ENCODE measurements around the gene PSAPL1. TPM values are rescaled to one million over a fixed set of nuclear protein-coding genes. Genes with fewer than 3 reads are reported as not detected.
"Not testable (repeated sequence)": the region's sequence is repeated elsewhere in the genome, so short reads cannot be mapped to it uniquely, and the experiment has no call there.

Gene PSAPL1
- total and polyA plus RNA-seq, 5 donors from 2014 or later: not detected

DNA sequence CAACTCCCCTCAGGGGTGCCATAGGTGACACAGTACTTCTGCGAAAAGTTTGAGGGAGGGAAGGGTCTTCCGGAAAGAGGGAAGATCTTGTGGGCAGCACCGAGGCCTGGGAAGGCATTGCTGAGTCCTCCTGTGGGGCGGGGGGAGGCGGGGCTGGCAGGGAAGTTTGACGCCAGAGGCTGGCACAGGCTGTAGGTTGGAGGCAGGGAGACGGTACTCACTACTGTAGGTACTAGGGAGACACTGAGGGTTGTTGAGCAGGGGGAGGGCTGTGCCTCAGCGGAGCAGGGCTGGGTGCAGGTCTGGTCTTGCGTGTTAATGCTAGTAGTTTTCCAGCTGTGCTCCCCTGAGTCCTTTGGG, 23.3 kb upstream of the PSAPL1 start:
- no peak for ATAC-seq (ENCODE audit: low read depth in 2 of 2)
- no peak overlapping the region for H3K4me3 ChIP-seq (ENCODE audit: low read depth, low read length)
- no peaks in the 10 kb centered on the region for H3K9me3 ChIP-seq (ENCODE audit: control insufficient read depth in 2 of 2, low read length in 2 of 2)
- no peaks in the 10 kb centered on the region for H3K27me3 ChIP-seq (ENCODE audit: control insufficient read depth, insufficient read depth, low read length)
- H3K27me3 Mint-ChIP-seq: no peaks in the 10 kb centered on the region
- H3K36me3 Mint-ChIP-seq: no peaks in the 10 kb centered on the region
- no peak overlapping the region for H3K27ac Mint-ChIP-seq
- no peaks in the 10 kb centered on the region for H3K9me3 Mint-ChIP-seq
- H3K27ac ChIP-seq (ENCODE audit: insufficient read depth, low read length, poor library complexity, severe bottlenecking): no peak overlapping the region
- no peaks in the 10 kb centered on the region for H3K4me1 ChIP-seq (ENCODE audit: control insufficient read depth, insufficient read depth, low read length, poor library complexity, severe bottlenecking)
- H3K36me3 ChIP-seq (ENCODE audit: control insufficient read depth, insufficient read depth, low read length): no peaks in the 10 kb centered on the region
- DNase-seq: no peak
- H3K4me3 Mint-ChIP-seq: no peak overlapping the region
- H3K4me1 Mint-ChIP-seq: no peaks in the 10 kb centered on the region

DNA sequence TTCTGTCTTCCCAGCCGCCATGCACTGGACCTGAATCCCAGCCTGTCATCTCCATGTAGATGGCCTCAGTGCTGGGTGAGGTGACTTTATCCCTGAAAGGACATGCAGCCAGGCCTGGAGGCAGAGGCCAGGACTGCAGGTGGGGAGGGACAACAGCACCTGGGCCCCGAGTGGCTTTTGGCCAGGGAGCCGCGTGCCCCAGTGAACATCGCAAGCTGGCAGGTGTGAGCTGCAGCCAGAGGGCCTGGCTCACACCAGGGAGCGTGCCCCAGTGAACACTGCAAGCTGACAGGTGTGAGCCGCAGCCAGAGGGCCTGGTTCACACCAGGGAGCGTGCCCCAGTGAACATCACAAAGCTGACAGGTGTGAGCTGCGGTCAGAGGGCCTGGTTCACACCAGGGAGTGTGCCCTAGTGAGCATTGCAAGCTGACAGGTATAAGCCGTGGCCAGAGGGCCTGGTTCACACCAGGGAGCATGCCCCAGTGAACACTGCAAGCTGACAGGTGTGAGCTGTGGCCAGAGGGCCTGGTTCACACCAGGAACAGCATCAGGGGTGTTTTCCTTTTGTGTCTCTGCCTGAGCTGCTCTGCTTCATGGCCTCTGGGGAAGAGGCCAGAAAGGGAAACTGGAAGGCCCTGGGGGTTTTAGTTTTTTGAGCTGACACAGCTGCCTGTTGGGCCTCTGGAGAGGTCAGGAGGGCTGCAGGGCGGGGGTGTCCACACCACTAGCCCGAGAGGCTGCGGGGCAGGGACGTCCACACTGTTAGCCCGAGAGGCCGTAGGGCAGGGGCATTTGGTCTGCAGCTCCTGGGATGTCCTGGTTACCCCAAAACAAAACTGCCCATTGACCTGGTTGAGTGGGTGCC, 22.7 kb upstream of the PSAPL1 start:
- Mint-ChIP-seq H3K27ac (no peak overlapping the region), H3K4me1 (no peaks in the 10 kb centered on the region), H3K36me3 (no peaks in the 10 kb centered on the region), H3K9me3 (no peaks in the 10 kb centered on the region), H3K4me3 (no peak overlapping the region), H3K27me3 (no peaks in the 10 kb centered on the region)
- Histone ChIP-seq H3K4me1 (ENCODE audit: control insufficient read depth, insufficient read depth, low read length, poor library complexity, severe bottlenecking) (no peaks in the 10 kb centered on the region), H3K4me3 (ENCODE audit: low read depth, low read length) (no peak overlapping the region), H3K27me3 (ENCODE audit: control insufficient read depth, insufficient read depth, low read length) (no peaks in the 10 kb centered on the region), H3K36me3 (ENCODE audit: control insufficient read depth, insufficient read depth, low read length) (no peaks in the 10 kb centered on the region), H3K9me3 (ENCODE audit: control insufficient read depth in 2 of 2, low read length in 2 of 2) (no peaks in the 10 kb centered on the region), H3K27ac (ENCODE audit: insufficient read depth, low read length, poor library complexity, severe bottlenecking) (no peak overlapping the region)
- DNase-seq (no peak), ATAC-seq (ENCODE audit: low read depth in 2 of 2) (no peak)

DNA sequence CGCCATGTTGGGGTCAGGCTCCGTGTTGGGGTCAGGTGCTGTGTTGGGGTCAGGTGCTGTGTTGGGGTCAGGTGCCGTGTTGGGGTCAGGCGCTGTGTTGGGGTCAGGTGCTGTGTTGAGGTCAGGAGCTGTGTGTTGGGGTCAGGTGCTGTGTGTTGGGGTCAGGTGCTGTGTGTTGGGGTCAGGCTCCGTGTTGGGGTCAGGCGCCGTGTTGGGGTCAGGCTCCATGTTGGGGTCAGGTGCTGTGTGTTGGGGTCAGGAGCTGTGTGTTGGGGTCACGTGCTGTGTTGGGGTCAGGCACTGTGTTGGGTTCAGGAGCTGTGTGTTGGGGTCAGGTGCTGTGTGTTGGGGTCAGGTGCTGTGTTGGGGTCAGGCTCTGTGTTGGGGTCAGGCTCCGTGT, 18.1 kb upstream of the PSAPL1 start:
- not testable (repeated sequence) for H3K4me3 Mint-ChIP-seq; H3K9me3 ChIP-seq (ENCODE audit: control insufficient read depth in 2 of 2, low read length in 2 of 2); H3K4me1 Mint-ChIP-seq; H3K27ac ChIP-seq (ENCODE audit: insufficient read depth, low read length, poor library complexity, severe bottlenecking); DNase-seq; H3K4me3 ChIP-seq (ENCODE audit: low read depth, low read length); ATAC-seq (ENCODE audit: low read depth in 2 of 2); H3K4me1 ChIP-seq (ENCODE audit: control insufficient read depth, insufficient read depth, low read length, poor library complexity, severe bottlenecking); H3K27ac Mint-ChIP-seq; H3K36me3 ChIP-seq (ENCODE audit: control insufficient read depth, insufficient read depth, low read length); H3K27me3 ChIP-seq (ENCODE audit: control insufficient read depth, insufficient read depth, low read length); H3K9me3 Mint-ChIP-seq; H3K36me3 Mint-ChIP-seq; H3K27me3 Mint-ChIP-seq

DNA sequence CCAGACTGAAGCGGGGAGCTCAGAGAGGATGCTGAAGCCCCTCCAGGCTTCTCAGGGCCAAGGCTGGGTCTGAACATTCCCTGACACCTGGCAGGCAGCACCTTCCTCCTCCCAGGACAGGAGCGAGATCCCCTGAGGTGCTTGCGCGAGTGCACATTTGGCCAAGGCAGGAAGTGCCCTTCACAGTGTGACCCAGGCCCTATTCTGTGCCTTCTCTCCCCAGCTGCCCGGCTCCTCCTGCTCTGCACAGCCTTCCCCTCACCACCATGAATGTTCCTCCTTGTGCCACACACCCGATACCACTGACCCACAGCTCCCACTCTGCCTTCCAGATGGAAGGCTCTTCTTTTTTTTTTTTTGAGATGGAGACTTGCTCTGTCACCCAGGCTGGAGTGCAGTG, 17.1 kb upstream of the PSAPL1 start:
- H3K9me3 Mint-ChIP-seq: peaks cover 0 to 8% (median 0%) of the 10 kb centered on the region in 7 donors
- no peak overlapping the region for H3K27ac ChIP-seq (ENCODE audit: insufficient read depth, low read length, poor library complexity, severe bottlenecking)
- H3K27me3 ChIP-seq (ENCODE audit: control insufficient read depth, insufficient read depth, low read length): no peaks in the 10 kb centered on the region
- no peaks in the 10 kb centered on the region for H3K4me1 ChIP-seq (ENCODE audit: control insufficient read depth, insufficient read depth, low read length, poor library complexity, severe bottlenecking)
- ATAC-seq (ENCODE audit: low read depth in 2 of 2): no peak
- H3K27me3 Mint-ChIP-seq: no peaks in the 10 kb centered on the region
- no peaks in the 10 kb centered on the region for H3K4me1 Mint-ChIP-seq
- DNase-seq: no peak
- no peak overlapping the region for H3K4me3 Mint-ChIP-seq
- H3K27ac Mint-ChIP-seq: no peak overlapping the region
- H3K4me3 ChIP-seq (ENCODE audit: low read depth, low read length): no peak overlapping the region
- no peaks in the 10 kb centered on the region for H3K36me3 Mint-ChIP-seq
- no peaks in the 10 kb centered on the region for H3K36me3 ChIP-seq (ENCODE audit: control insufficient read depth, insufficient read depth, low read length)
- H3K9me3 ChIP-seq (ENCODE audit: control insufficient read depth in 2 of 2, low read length in 2 of 2): no peaks in the 10 kb centered on the region

DNA sequence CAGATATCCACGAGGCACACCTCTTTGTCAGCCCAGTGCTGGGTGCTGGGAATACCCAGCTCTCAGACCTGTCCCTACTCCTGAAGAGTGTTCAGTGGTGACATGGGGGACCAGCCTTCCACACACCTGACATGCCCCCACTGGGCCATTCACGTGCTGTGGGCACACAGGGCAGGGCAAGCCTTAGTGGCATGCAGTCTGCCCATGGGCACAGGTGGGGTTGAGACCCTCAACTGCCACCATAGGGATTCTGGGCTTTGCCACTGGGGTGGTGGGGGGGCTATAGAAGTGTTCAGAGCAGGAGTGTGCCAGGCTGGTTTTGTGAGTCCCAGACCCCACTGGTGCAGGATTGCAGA, 16.7 kb upstream of the PSAPL1 start:
- Mint-ChIP-seq H3K36me3 (no peaks in the 10 kb centered on the region), H3K4me1 (no peaks in the 10 kb centered on the region), H3K27me3 (no peaks in the 10 kb centered on the region), H3K9me3 (peaks cover 0 to 8% (median 0%) of the 10 kb centered on the region in 7 donors), H3K27ac (no peak overlapping the region), H3K4me3 (no peak overlapping the region)
- DNase-seq (no peak), ATAC-seq (ENCODE audit: low read depth in 2 of 2) (no peak)
- H3K27ac ChIP-seq (ENCODE audit: insufficient read depth, low read length, poor library complexity, severe bottlenecking): no peak overlapping the region
- H3K36me3 ChIP-seq (ENCODE audit: control insufficient read depth, insufficient read depth, low read length): no peaks in the 10 kb centered on the region
- no peak overlapping the region for H3K4me3 ChIP-seq (ENCODE audit: low read depth, low read length)
- no peaks in the 10 kb centered on the region for H3K27me3 ChIP-seq (ENCODE audit: control insufficient read depth, insufficient read depth, low read length)
- no peaks in the 10 kb centered on the region for H3K9me3 ChIP-seq (ENCODE audit: control insufficient read depth in 2 of 2, low read length in 2 of 2)
- no peaks in the 10 kb centered on the region for H3K4me1 ChIP-seq (ENCODE audit: control insufficient read depth, insufficient read depth, low read length, poor library complexity, severe bottlenecking)

DNA sequence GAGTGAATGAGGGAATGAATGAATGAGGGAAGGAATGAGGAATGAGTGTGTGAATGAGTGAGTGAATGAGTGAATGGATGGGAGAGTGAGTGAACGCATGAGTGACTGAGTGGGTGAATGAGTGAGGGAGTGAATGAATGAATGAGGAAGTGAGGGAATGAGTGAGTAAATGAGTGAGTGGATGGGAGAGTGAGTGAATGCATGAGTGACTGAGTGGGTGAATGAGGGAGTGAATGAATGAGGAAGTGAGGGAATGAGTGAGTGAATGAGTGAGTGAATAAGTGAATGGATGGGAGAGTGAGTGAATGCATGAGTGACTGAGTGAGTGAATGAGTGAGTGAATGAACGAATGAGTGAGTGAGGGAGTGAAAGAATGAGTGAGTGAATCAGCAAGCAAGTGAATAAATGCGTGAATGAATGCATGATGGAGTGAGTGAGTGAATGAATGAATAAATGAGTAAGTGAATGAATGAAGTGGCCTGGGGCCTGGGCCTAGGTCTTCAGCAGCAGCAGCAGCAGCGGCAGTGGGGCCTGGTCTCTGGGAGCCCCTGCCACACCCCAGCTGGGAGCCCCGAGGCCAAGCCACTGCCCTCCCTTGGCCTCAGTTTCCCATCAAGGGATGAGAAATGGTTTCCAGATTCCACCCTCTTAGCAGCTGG, 16.2 kb upstream of the PSAPL1 start:
- Mint-ChIP-seq H3K36me3 (no peaks in the 10 kb centered on the region), H3K27ac (no peak overlapping the region), H3K4me1 (no peaks in the 10 kb centered on the region), H3K4me3 (no peak overlapping the region), H3K9me3 (peaks cover 0 to 8% (median 0%) of the 10 kb centered on the region in 7 donors), H3K27me3 (no peaks in the 10 kb centered on the region)
- no peak for DNase-seq
- Histone ChIP-seq H3K27me3 (ENCODE audit: control insufficient read depth, insufficient read depth, low read length) (no peaks in the 10 kb centered on the region), H3K27ac (ENCODE audit: insufficient read depth, low read length, poor library complexity, severe bottlenecking) (no peak overlapping the region), H3K9me3 (ENCODE audit: control insufficient read depth in 2 of 2, low read length in 2 of 2) (no peaks in the 10 kb centered on the region), H3K36me3 (ENCODE audit: control insufficient read depth, insufficient read depth, low read length) (no peaks in the 10 kb centered on the region), H3K4me1 (ENCODE audit: control insufficient read depth, insufficient read depth, low read length, poor library complexity, severe bottlenecking) (no peaks in the 10 kb centered on the region), H3K4me3 (ENCODE audit: low read depth, low read length) (no peak overlapping the region)
- ATAC-seq (ENCODE audit: low read depth in 2 of 2): no peak

DNA sequence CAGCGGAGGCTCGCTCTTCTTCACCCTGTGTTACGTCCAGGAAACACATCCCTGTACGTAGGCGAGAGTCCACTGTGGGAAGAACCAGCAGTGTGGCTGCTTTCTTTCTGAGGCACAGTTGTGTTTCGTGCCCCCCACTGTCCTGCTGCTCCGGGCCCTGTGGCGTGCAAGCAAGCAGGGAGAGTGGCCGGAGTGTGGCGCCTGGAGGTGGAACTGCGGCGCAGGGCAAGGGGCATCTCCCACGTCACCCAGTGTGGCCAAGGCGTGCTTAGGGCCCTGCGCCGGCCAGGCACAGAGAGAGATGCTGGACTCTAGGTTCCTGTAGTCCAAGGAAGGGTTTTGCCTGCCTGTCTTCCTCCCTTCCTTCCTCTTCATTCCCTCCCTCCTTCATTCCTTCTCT, 13.3 kb upstream of the PSAPL1 start:
- peaks cover 0 to 8% (median 0%) of the 10 kb centered on the region in 7 donors for H3K9me3 Mint-ChIP-seq
- no peaks in the 10 kb centered on the region for H3K36me3 Mint-ChIP-seq
- Histone ChIP-seq H3K4me1 (ENCODE audit: control insufficient read depth, insufficient read depth, low read length, poor library complexity, severe bottlenecking) (no peaks in the 10 kb centered on the region), H3K9me3 (ENCODE audit: control insufficient read depth in 2 of 2, low read length in 2 of 2) (no peaks in the 10 kb centered on the region), H3K27ac (ENCODE audit: insufficient read depth, low read length, poor library complexity, severe bottlenecking) (no peak overlapping the region), H3K27me3 (ENCODE audit: control insufficient read depth, insufficient read depth, low read length) (no peaks in the 10 kb centered on the region), H3K36me3 (ENCODE audit: control insufficient read depth, insufficient read depth, low read length) (no peaks in the 10 kb centered on the region), H3K4me3 (ENCODE audit: low read depth, low read length) (no peak overlapping the region)
- no peak for DNase-seq
- no peaks in the 10 kb centered on the region for H3K4me1 Mint-ChIP-seq
- H3K27me3 Mint-ChIP-seq: peaks cover 2% of the 10 kb centered on the region
- ATAC-seq (ENCODE audit: low read depth in 2 of 2): no peak
- no peak overlapping the region for H3K4me3 Mint-ChIP-seq
- H3K27ac Mint-ChIP-seq: no peak overlapping the region

DNA sequence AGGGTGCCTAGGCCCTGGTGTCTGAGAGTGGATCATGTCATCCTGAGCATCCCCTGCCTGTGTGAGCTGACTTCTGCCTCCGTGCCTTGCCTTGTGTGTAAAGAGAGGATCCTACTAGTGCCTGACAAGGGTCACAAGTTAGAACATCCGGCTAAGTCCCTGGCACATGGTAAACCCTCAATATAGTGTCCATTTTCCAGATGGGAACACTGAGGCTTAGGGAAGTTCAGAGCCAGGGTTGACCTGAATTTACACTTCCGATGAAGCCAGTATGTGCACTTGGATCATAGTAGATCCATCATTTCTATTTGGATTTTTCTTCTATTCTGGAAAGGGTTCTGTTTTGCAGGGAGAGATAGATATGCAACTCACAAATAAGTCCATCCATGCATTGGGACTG, 12.5 kb upstream of the PSAPL1 start:
- Histone ChIP-seq H3K4me3 (ENCODE audit: low read depth, low read length) (no peak overlapping the region), H3K27ac (ENCODE audit: insufficient read depth, low read length, poor library complexity, severe bottlenecking) (no peak overlapping the region), H3K27me3 (ENCODE audit: control insufficient read depth, insufficient read depth, low read length) (no peaks in the 10 kb centered on the region), H3K9me3 (ENCODE audit: control insufficient read depth in 2 of 2, low read length in 2 of 2) (no peaks in the 10 kb centered on the region), H3K36me3 (ENCODE audit: control insufficient read depth, insufficient read depth, low read length) (no peaks in the 10 kb centered on the region), H3K4me1 (ENCODE audit: control insufficient read depth, insufficient read depth, low read length, poor library complexity, severe bottlenecking) (no peaks in the 10 kb centered on the region)
- no peak for DNase-seq
- Mint-ChIP-seq H3K36me3 (no peaks in the 10 kb centered on the region), H3K4me1 (no peaks in the 10 kb centered on the region), H3K27me3 (peaks cover 5% of the 10 kb centered on the region), H3K27ac (no peak overlapping the region), H3K4me3 (no peak overlapping the region), H3K9me3 (peaks cover 0 to 8% (median 0%) of the 10 kb centered on the region in 7 donors)
- ATAC-seq (ENCODE audit: low read depth in 2 of 2): no peak

Data from CD4-positive, CD25-positive, alpha-beta regulatory T cell (primary cell).